ENCODE data around the gene RRAGC. TPM values are rescaled to one million over a fixed set of nuclear protein-coding genes. Genes with fewer than 3 reads are reported as not detected.
A peak's percentile ranks its signal among the peaks of the same experiment; 100 is the strongest.

Gene RRAGC
- 6.5 and 11.4 TPM in 2 replicates for total RNA-seq (ENCODE audit: low replicate concordance)

- Histone ChIP-seq H3K4me1 (peaks cover 11% of the 10 kb centered on the region), H3K9ac (peak within 1 kb of the TSS; percentile 77), H3K4me3 (peak within 1 kb of the TSS; percentile 87), H3K36me3 (no peaks in the 10 kb centered on the region), H3F3A (ENCODE audit: low read depth) (peaks cover 10% of the 10 kb centered on the region), H2AFZ (replicated peaks) (peak within 1 kb of the TSS; percentile 93), H3K79me2 (ENCODE audit: low read depth) (peaks cover 44% of the 10 kb centered on the region), H3K27me3 (no peaks in the 10 kb centered on the region), H3K9me3 (ENCODE audit: low read depth) (no peaks in the 10 kb centered on the region), H3K27ac (no peak within 1 kb of the TSS), H4K20me1 (ENCODE audit: low read depth) (peaks cover 12% of the 10 kb centered on the region), H3K4me2 (peak within 1 kb of the TSS; percentile 96)
- peak; percentile 100 for DNase-seq (ENCODE audit: low spot score)
- Mint-ChIP-seq H3K27ac (peak within 1 kb of the TSS; percentile 25), H3K4me3 (peak within 1 kb of the TSS; percentile 96), H3K4me1 (peaks cover 27% of the 10 kb centered on the region), H3K27me3 (ENCODE audit: insufficient read depth, low read depth) (no peaks in the 10 kb centered on the region), H3K36me3 (peaks cover 2% of the 10 kb centered on the region), H3K9me3 (no peaks in the 10 kb centered on the region)
- TF ChIP-seq CTCF (IDR thresholded peaks at IDR 0.05) (no peak), EZH2phosphoT487 (IDR thresholded peaks at IDR 0.05) (no peak), EZH2 (IDR thresholded peaks at IDR 0.05) (no peak)
Observed at GRCh38 chr1:38859561-38860453, at the start of gene RRAGC. RRAGC (minus strand) TSS chr1:38859772; CDS start chr1:38859646, 126 bp downstream.

GRCh38 chr1:38908821-38909220, 49.2 kb upstream of the RRAGC start:
- H3F3A ChIP-seq (ENCODE audit: low read depth): no peaks in the 10 kb centered on the region
- peaks cover 10% of the 10 kb centered on the region for H3K9me3 Mint-ChIP-seq
- no peak overlapping the region for H2AFZ ChIP-seq (replicated peaks)
- H3K79me2 ChIP-seq (ENCODE audit: low read depth): no peaks in the 10 kb centered on the region
- DNase-seq (ENCODE audit: low spot score): no peak
- no peak overlapping the region for H3K27ac Mint-ChIP-seq
- no peaks in the 10 kb centered on the region for H3K4me1 ChIP-seq
- H3K9ac ChIP-seq: no peak overlapping the region
- H3K36me3 ChIP-seq: no peaks in the 10 kb centered on the region
- no peak overlapping the region for H3K27ac ChIP-seq
- no peaks in the 10 kb centered on the region for H3K27me3 Mint-ChIP-seq (ENCODE audit: insufficient read depth, low read depth)
- H3K9me3 ChIP-seq (ENCODE audit: low read depth): peaks cover 8% of the 10 kb centered on the region
- H4K20me1 ChIP-seq (ENCODE audit: low read depth): no peaks in the 10 kb centered on the region
- H3K4me2 ChIP-seq: no peak overlapping the region
- H3K27me3 ChIP-seq: no peaks in the 10 kb centered on the region
- H3K4me3 Mint-ChIP-seq: no peak overlapping the region
- no peak for TF ChIP-seq EZH2 (IDR thresholded peaks at IDR 0.05)
- no peak for TF ChIP-seq CTCF (IDR thresholded peaks at IDR 0.05)
- TF ChIP-seq EZH2phosphoT487 (IDR thresholded peaks at IDR 0.05): no peak
- H3K4me3 ChIP-seq: no peak overlapping the region
- H3K4me1 Mint-ChIP-seq: no peaks in the 10 kb centered on the region
- H3K36me3 Mint-ChIP-seq: no peaks in the 10 kb centered on the region

GRCh38 chr1:38905985-38906384, 46.4 kb upstream of the RRAGC start:
- H3K79me2 ChIP-seq (ENCODE audit: low read depth): no peaks in the 10 kb centered on the region
- Mint-ChIP-seq H3K36me3 (no peaks in the 10 kb centered on the region), H3K4me3 (no peak overlapping the region), H3K27ac (no peak overlapping the region), H3K27me3 (ENCODE audit: insufficient read depth, low read depth) (peaks cover 3% of the 10 kb centered on the region), H3K9me3 (peaks cover 10% of the 10 kb centered on the region), H3K4me1 (no peaks in the 10 kb centered on the region)
- H3K36me3 ChIP-seq: no peaks in the 10 kb centered on the region
- H4K20me1 ChIP-seq (ENCODE audit: low read depth): no peaks in the 10 kb centered on the region
- H3K9me3 ChIP-seq (ENCODE audit: low read depth): peaks cover 8% of the 10 kb centered on the region
- no peak overlapping the region for H3K27ac ChIP-seq
- H3K27me3 ChIP-seq: no peaks in the 10 kb centered on the region
- no peak for DNase-seq (ENCODE audit: low spot score)
- no peaks in the 10 kb centered on the region for H3K4me1 ChIP-seq
- H3K4me2 ChIP-seq: no peak overlapping the region
- H3K9ac ChIP-seq: no peak overlapping the region
- no peak overlapping the region for H2AFZ ChIP-seq (replicated peaks)
- no peak overlapping the region for H3K4me3 ChIP-seq
- no peaks in the 10 kb centered on the region for H3F3A ChIP-seq (ENCODE audit: low read depth)
- TF ChIP-seq EZH2phosphoT487 (IDR thresholded peaks at IDR 0.05) (no peak), EZH2 (IDR thresholded peaks at IDR 0.05) (no peak), CTCF (IDR thresholded peaks at IDR 0.05) (no peak)
